ENCODE results near the gene CD300LF. TPM values are rescaled to one million over a fixed set of nuclear protein-coding genes. Genes with fewer than 3 reads are reported as not detected.

Gene CD300LF
- 2.5 TPM for total RNA-seq

- intact Hi-C loops (cut with DNase I): no loop called here
- ATAC-seq (peak; percentile 78), DNase-seq (ENCODE audit: low spot score) (no peak)
Measured at GRCh38 chr17:74712756-74713155, at the start of gene CD300LF. CD300LF (minus strand) TSS chr17:74712923; CDS start chr17:74712866, 57 bp downstream.

- DNase-seq (ENCODE audit: low spot score) (no peak), ATAC-seq (no peak)
- intact Hi-C loops (cut with DNase I): no loop called here
Measured at GRCh38 chr17:74761931-74762330, 49.2 kb upstream of the CD300LF start.

DNA sequence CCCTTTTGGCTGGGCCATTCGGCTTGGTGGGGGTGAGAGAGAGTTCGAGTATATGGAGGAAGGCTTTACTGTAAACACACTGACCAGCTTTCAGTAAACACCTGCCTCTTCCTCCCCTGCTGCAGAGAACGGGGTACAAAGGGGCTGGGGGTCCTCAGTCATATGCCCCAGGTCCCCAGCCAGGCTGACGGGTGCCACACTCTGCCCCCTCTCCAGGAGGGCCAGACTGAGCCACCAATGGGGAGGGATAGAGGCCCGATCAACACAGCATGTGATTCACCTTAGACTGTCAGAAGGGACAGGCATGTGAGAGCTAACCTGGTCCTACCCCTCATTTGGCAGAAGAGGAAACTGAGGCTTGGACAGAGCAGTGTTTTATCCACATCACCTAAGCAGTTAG, 48.7 kb upstream of the CD300LF start:
- no peak for ATAC-seq
- intact Hi-C loops (cut with DNase I): no loop called here
- DNase-seq (ENCODE audit: low spot score): no peak

DNA sequence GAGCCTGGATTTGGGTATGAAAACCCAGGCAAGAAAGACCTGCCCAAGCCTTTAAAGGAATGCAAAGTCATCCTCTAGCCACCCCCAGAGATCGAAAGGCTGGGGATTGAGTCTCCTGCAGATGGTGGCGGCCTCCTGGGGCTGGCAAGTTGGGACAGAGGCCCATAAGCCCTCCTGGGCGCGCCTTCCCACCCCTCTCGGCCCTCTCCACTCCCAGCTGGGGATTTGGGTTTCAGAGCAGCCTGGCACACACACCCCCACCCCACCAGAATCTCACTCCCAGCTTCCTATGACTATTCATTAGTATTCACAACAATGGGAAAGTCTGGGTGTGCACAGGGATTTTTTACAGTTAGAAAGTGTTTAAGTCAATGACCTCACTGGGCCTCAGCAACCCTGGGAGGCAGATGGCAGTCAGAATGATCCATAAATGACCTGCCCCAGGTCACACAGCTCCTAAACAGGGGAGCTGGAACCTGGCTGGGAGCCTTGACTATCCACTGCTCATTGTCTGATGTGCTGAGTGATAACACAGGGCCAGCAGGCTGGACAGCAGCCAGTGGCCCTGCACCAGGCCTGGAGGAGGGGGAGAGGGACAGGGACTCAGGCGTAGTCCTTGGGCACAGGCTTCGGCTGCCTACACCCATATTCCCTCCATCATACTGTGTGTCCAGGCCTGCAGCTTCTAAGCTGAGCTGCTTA, 47.8 kb upstream of the CD300LF start:
- ATAC-seq: peak; percentile 20
- intact Hi-C loops (cut with DNase I): no loop called here
- DNase-seq (ENCODE audit: low spot score): no peak

DNA sequence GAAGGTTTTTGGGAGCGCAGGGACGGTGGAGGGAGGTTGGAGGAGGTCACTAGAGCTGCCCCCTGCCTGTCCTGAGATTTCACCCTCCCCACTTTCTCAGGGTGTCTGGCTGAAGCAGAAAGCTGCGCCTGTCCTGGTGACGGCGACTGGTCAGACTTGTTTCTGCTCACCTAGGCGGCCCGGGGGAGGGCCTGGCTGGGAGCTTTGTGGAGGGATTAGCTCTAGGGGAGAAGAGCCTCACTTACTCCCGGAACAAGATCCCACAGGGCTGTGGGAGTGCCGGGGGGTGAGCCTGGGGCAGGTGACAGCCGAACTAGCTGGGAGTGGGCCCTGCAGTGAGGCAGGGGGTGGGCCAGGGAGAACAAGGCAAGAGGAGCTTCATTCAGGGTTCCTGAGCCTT, 47.2 kb upstream of the CD300LF start:
- ATAC-seq (no peak), DNase-seq (ENCODE audit: low spot score) (no peak)
- intact Hi-C loops (cut with DNase I): no loop called here

GRCh38 chr17:74759243-74759801, 46.6 kb upstream of the CD300LF start:
- intact Hi-C loops (cut with DNase I): no loop called here
- DNase-seq (ENCODE audit: low spot score) (no peak), ATAC-seq (no peak)

GRCh38 chr17:74758848-74759168, 46.1 kb upstream of the CD300LF start:
- intact Hi-C loops (cut with DNase I): no loop called here
- ATAC-seq: peak; percentile 49
- DNase-seq (ENCODE audit: low spot score): no peak

DNA sequence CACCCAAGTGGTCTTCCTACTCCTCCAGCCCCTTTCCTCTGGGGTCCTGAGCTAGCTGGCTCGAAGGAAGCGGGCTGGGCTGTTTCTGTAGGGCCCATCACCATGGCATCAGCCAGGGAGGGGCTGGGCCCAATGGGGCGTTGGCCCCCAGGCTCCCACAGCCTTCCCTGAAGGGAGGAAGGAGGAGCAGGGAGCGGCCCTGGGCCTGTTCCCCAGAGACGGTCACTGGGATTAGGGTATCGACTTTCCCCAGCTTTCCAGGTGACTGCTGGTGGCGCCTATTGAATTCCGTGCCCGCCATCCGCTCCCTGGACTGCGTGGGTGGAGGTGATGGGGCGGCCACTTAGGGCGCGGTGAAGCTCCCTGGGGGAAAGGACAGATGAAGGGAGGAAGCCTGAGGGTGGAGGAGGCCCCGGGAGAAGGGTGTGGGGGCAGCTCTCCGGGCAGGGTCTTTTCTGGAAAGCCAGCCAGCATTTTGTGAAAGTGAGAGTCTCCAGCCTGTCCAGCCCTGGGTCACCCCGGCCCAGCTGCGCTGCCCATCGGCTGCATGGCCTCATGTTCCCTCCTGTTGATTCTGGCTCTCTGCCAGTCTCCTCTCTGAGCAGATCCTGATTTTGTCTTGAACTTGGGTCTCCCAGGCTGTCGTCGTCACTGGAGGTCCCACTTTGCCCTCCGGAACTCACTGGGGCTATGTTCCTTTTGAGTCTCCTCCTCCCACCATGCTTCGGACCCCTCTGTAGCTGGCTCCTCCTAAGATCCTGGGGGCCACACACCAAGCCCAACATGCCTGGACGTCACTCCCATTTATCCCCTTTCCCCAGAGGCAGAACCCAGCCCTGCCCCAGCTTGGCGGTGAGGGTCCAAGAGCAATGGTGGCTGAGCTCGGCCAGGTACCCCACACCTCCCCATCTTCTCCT, 45.5 kb upstream of the CD300LF start:
- peak; percentile 53 for ATAC-seq
- no peak for DNase-seq (ENCODE audit: low spot score)
- intact Hi-C loops (cut with DNase I): no loop called here

DNA sequence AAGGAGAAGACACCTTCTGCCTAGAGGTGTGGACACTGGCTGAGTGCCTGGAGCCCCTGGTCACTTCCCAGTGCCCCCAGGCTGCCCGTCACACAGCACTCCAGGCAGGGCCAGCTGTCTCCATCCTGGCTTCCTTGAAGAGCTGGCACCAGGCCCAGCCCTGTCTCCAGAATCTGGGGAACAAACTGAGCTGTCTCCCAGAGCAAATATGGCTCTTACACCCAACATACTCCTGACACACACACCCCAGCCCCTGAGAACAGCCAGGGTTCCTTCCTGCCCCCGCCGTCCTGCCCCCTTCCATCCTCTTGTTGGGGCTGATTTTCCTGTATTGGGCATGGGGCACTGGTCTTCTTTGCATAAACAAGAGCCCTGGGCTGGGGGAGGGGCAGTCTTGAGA, 44.8 kb upstream of the CD300LF start:
- intact Hi-C loops (cut with DNase I): no loop called here
- no peak for ATAC-seq
- no peak for DNase-seq (ENCODE audit: low spot score)

DNA sequence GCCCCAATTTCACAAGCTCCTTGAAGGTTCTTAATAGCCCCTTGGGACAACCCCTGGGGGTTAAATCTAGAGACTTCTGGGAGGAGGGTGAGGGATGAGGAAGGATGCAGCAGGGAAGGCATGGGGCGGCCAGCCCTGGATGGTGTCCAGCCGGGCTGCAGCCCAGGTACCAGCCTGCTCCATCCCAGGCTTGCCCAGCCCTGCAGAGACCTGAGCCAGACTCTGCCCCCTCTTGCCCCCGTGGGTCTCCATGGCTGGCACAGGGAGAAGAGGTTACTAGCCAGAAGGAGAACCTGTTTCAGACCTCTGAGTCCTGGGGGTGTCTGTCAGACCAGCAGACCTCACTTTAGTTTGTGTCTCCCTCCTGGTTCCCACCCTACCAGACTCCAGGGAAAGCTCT, 44.2 kb upstream of the CD300LF start:
- DNase-seq (ENCODE audit: low spot score) (no peak), ATAC-seq (no peak)
- intact Hi-C loops (cut with DNase I): no loop called here

DNA sequence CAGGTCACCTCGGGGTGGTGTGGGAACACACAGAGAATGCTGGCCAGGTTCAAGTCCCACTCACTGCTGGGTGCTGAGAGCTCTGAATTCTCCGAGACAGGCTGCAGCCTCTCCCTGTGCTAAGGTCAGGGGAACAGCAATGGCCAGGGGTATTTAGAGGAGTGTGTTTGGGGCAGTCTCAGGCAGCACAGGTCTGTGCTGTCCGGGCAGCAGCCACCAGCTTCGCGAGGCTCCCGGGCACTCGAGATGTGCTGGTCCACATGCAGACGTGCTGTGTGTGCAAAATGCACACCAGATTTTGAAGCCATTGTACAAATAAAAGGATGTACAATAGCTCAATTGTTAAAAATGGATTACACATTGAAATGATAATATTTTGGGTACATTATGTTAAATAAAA, 42.8 kb upstream of the CD300LF start:
- intact Hi-C loops (cut with DNase I): no loop called here
- no peak for ATAC-seq
- no peak for DNase-seq (ENCODE audit: low spot score)

- DNase-seq (ENCODE audit: low spot score): no peak
- intact Hi-C loops (cut with DNase I): no loop called here
- ATAC-seq: no peak
Measured at GRCh38 chr17:74754832-74755231, 42.1 kb upstream of the CD300LF start.

- no peak for ATAC-seq
- no peak for DNase-seq (ENCODE audit: low spot score)
- intact Hi-C loops (cut with DNase I): no loop called here
Measured at GRCh38 chr17:74752822-74753401, 40.2 kb upstream of the CD300LF start.

DNA sequence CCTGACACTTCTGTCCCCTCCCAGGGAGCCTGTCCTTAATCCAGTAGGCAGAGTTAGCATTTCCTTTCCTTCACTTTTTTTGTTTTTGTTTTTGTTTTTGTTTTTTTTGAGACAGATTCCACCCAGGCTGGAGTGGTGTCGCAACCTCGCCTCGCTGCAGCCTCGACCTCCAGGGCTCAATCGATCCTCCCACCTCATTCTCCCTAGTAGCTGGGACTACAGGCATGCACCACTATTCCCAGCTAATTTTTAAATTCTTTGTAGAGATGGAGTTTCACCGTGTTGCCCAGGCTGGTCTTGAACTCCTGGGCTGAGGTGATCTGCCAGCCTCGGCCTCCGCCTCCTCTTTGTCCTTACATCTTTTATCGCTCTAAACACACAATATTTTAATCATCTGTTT, 39.7 kb upstream of the CD300LF start:
- no peak for ATAC-seq
- intact Hi-C loops (cut with DNase I): no loop called here
- no peak for DNase-seq (ENCODE audit: low spot score)

DNA sequence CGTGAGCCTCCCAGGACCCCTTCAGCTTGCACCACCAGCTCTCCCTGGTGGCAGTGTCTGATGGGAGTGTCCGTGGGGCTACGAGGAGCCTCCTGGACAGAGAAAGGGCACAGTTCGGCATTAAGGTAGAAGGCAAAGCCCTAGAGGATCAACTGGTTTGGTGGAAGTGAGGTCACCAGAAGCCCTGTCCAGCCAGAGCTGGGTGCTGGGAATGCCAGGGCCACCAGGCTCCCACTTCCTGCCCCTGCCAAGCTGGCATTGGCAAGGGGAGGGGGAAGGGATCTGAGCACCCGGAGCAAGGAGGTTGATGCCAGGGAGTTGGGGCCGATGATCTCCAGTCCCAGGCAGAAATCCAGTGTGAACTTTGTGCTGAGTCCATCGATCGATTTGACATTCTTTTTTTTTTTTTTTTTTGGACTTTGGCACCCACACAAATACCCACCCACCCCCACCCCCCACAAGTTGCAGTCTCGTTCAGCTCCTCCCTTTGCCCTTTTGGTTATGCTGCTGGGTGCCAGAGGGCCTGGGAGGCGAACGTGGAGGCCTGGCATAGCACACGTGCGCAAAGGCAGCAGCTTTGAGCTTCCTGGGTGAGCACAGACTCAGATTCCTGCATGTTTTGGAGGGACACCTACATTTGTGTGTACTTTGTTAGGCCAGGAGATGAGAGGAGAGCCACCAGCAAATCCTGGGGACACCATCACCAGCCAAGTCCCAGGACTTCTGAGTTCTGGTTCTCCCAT, 37.8 kb upstream of the CD300LF start:
- intact Hi-C loops (cut with DNase I): no loop called here
- ATAC-seq (no peak), DNase-seq (ENCODE audit: low spot score) (no peak)

DNA sequence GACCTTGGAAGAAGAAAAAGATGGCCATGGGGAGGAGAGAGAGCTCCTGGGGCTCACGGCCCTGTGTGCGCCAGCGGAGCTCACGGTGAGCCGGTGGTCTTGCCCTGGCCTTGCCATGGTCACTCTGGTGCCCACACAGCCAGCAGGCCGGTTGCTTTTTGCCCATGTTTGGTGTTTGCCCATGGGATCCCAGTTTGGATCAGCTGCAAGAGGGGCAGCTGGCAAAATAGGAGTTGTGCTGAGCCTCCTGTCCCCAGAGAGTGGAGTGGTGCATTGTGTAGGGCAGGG, 37.3 kb upstream of the CD300LF start:
- ATAC-seq (no peak), DNase-seq (ENCODE audit: low spot score) (no peak)
- intact Hi-C loops (cut with DNase I): no loop called here

DNA sequence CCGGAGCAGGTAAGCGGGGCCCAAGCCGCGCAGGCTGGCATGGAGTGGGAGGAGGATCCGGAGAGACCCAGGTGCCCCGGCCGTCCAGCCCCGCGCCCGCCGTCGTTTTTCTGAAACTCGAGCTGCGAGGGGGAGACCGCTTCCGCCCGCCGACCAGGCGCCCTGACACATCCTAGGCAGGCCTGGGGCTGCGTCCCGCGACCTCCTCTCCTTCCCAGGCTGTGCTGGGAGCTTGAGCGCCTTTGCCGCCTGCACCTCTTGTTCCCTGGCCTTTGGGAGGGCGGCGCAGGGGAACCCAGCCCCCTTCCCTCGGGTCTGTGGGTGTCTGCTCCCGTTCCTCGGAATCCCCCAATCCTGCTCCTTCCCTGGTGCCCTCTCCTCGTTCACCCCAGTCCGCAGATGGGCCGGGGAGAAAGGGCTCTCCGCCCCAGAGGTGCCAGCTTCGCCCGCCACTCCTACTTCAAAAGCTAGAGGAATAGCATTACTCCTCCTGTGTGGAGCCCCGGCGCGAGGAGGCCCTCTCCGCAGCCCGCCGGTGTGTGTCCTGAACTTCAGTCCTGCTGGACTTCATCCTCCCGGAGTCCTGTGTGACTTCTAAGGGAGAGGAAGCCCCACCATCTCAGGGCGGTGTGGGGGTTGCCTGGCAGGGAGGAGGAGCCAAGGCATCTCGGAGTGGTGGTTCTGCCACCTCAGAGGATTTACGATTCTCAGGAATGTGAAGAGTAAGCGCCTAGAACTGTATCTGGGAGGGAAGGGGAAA, 36.7 kb upstream of the CD300LF start:
- intact Hi-C loops (cut with DNase I): loop anchor here (5.0 kb wide), 1 partner anchor 33 kb away; no protein-coding TSS in a partner anchor
- no peak for DNase-seq (ENCODE audit: low spot score)

DNA sequence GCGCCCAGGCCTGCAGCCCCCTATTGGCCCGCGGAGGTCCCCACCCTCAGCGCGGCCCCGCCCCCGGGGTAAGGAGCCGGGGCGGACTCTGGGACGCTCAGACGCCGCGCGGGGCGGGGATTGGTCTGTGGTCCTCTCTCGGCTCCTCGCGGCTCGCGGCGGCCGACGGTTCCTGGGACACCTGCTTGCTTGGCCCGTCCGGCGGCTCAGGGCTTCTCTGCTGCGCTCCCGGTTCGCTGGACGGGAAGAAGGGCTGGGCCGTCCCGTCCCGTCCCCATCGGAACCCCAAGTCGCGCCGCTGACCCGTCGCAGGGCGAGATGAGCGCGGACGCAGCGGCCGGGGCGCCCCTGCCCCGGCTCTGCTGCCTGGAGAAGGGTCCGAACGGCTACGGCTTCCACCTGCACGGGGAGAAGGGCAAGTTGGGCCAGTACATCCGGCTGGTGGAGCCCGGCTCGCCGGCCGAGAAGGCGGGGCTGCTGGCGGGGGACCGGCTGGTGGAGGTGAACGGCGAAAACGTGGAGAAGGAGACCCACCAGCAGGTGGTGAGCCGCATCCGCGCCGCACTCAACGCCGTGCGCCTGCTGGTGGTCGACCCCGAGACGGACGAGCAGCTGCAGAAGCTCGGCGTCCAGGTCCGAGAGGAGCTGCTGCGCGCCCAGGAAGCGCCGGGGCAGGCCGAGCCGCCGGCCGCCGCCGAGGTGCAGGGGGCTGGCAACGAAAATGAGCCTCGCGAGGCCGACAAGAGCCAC, 36.0 kb upstream of the CD300LF start, which contains the start of gene NHERF1:
Gene NHERF1 (plus strand): TSS at position 100 of the 750 bp plus-strand sequence. CDS start 219 bp downstream, at position 319.
- intact Hi-C loops (cut with DNase I): loop anchor here (5.0 kb wide), 1 partner anchor 34 kb away; no protein-coding TSS in a partner anchor
- DNase-seq (ENCODE audit: low spot score): peak; percentile 97
- ATAC-seq: peak; percentile 96

More for the DNA sequence above, 36.7 kb upstream of the CD300LF start:
- ATAC-seq: peak; percentile 1
